ENCODE data around the gene MYH10. TPM values are rescaled to one million over a fixed set of nuclear protein-coding genes. Genes with fewer than 3 reads are reported as not detected.
A peak's percentile ranks its signal among the peaks of the same experiment; 100 is the strongest.

Gene MYH10
- total RNA-seq, 1 donor from 2014 or later, result 270 TPM

- H3K4me1 Mint-ChIP-seq, result peaks cover 21% of the 10 kb centered on the region
- H3K4me3 Mint-ChIP-seq, result peak within 1 kb of the TSS; percentile 94
- no peaks in the 10 kb centered on the region for H3K27me3 Mint-ChIP-seq (ENCODE audit: low read depth)
- no peak for TF ChIP-seq CTCF (conservative IDR thresholded peaks at IDR 0.05)
- no peaks in the 10 kb centered on the region for H3K9me3 Mint-ChIP-seq
- H3K36me3 Mint-ChIP-seq (ENCODE audit: low read depth), result no peaks in the 10 kb centered on the region
- peak; percentile 98 for DNase-seq (ENCODE audit: low read depth, low spot score)
- peak within 1 kb of the TSS; percentile 94 for H3K27ac Mint-ChIP-seq (ENCODE audit: unreplicated experiment)
Observed at GRCh38 chr17:8435245-8436168, 195.0 kb downstream of the MYH10 start, which contains the start of gene NDEL1. TSS of gene NDEL1 (plus strand) at chr17:8435884. CDS start at chr17:8444272, 8,388 bp downstream.

GRCh38 chr17:8430966-8431365 lies 199.6 kb downstream of the MYH10 start:
- no peak overlapping the region for H3K4me3 Mint-ChIP-seq
- no peak for TF ChIP-seq CTCF (conservative IDR thresholded peaks at IDR 0.05)
- H3K36me3 Mint-ChIP-seq (ENCODE audit: low read depth), result no peaks in the 10 kb centered on the region
- DNase-seq (ENCODE audit: low read depth, low spot score), result no peak
- no peaks in the 10 kb centered on the region for H3K27me3 Mint-ChIP-seq (ENCODE audit: low read depth)
- peaks cover 6% of the 10 kb centered on the region for H3K4me1 Mint-ChIP-seq
- no peaks in the 10 kb centered on the region for H3K9me3 Mint-ChIP-seq
- H3K27ac Mint-ChIP-seq (ENCODE audit: unreplicated experiment), result peak overlapping the region; percentile 35

GRCh38 chr17:8426802-8427201 lies 203.7 kb downstream of the MYH10 start:
- H3K27me3 Mint-ChIP-seq (ENCODE audit: low read depth), result no peaks in the 10 kb centered on the region
- no peaks in the 10 kb centered on the region for H3K4me1 Mint-ChIP-seq
- H3K27ac Mint-ChIP-seq (ENCODE audit: unreplicated experiment), result no peak overlapping the region
- no peak for DNase-seq (ENCODE audit: low read depth, low spot score)
- no peaks in the 10 kb centered on the region for H3K36me3 Mint-ChIP-seq (ENCODE audit: low read depth)
- no peak overlapping the region for H3K4me3 Mint-ChIP-seq
- no peaks in the 10 kb centered on the region for H3K9me3 Mint-ChIP-seq
- TF ChIP-seq CTCF (conservative IDR thresholded peaks at IDR 0.05), result no peak

- Mint-ChIP-seq H3K4me3 (no peak overlapping the region), H3K27ac (ENCODE audit: unreplicated experiment) (no peak overlapping the region), H3K36me3 (ENCODE audit: low read depth) (no peaks in the 10 kb centered on the region), H3K9me3 (no peaks in the 10 kb centered on the region), H3K27me3 (ENCODE audit: low read depth) (no peaks in the 10 kb centered on the region), H3K4me1 (no peaks in the 10 kb centered on the region)
- TF ChIP-seq CTCF (conservative IDR thresholded peaks at IDR 0.05), result no peak
- no peak for DNase-seq (ENCODE audit: low read depth, low spot score)
Observed at GRCh38 chr17:8426094-8426720, 204.3 kb downstream of the MYH10 start.

Other genes starting within 250 kb of the MYH10 start
- 1,793 and 1,885 TPM in 2 replicates for gene RPL26, start 247.5 kb downstream of the MYH10 start, total RNA-seq
- gene RNF222, start 232.9 kb downstream of the MYH10 start, total RNA-seq, result not detected in 2 replicates
- 34.1 and 34.3 TPM in 2 replicates for gene NDEL1, start 194.8 kb downstream of the MYH10 start, total RNA-seq
- not detected in 2 replicates for gene CCDC42, start 114.1 kb upstream of the MYH10 start, total RNA-seq
- gene SPDYE4, start 127.8 kb upstream of the MYH10 start, total RNA-seq, result not detected in 2 replicates
- not detected in 2 replicates for gene MFSD6L, start 168.6 kb upstream of the MYH10 start, total RNA-seq
- gene PIK3R6, start 236.9 kb upstream of the MYH10 start, total RNA-seq, result not detected in 2 replicates